ENCODE results near the gene RFPL2.
"Not testable (repeated sequence)": the region's sequence is repeated elsewhere in the genome, so short reads cannot be mapped to it uniquely, and the experiment has no call there.

GRCh38 chr22:32148372-32148771 is 56.5 kb downstream of the RFPL2 start:
- not testable (repeated sequence) for TF ChIP-seq CTCF (conservative IDR thresholded peaks at IDR 0.05); EZH2 (IDR thresholded peaks at IDR 0.05; ENCODE audit: low read depth)

All from PC-9 (cell line).